Immature natural killer cell (primary cell): Measurements from ENCODE around the gene POLE. TPM values are rescaled to one million over a fixed set of nuclear protein-coding genes. Genes with fewer than 3 reads are reported as not detected.

Experiments
- DNase-seq, 3 donors: peaks; one replicate each; pipeline ENCODE4 v3.0.0; 2022; ENCODE audit warnings: mixed read lengths in 1 of 3
- H3K27ac Mint-ChIP-seq, 6 donors: one replicate each; pipeline ENCODE4 v1.8.0; 2020; ENCODE audit warnings: mixed read lengths in 6 of 6, mild to moderate bottlenecking in 5 of 6, inconsistent platforms in 4 of 6, moderate library complexity in 3 of 6
- H3K27me3 Mint-ChIP-seq, 3 donors: one replicate each; pipeline ENCODE4 v1.8.0; 2020 to 2021; ENCODE audit warnings: low read depth in 3 of 3, mild to moderate bottlenecking in 3 of 3, mixed read lengths in 3 of 3, moderate library complexity in 3 of 3, inconsistent platforms in 1 of 3
- H3K36me3 Mint-ChIP-seq, 3 donors: one replicate each; pipeline ENCODE4 v1.8.0; 2020; ENCODE audit warnings: mixed read lengths in 3 of 3, inconsistent platforms in 2 of 3, mild to moderate bottlenecking in 2 of 3
- H3K4me1 Mint-ChIP-seq, 2 donors: one replicate each; pipeline ENCODE4 v1.8.0; 2020; ENCODE audit warnings: inconsistent platforms in 2 of 2, mild to moderate bottlenecking in 2 of 2, mixed read lengths in 2 of 2, moderate library complexity in 1 of 2
- H3K4me3 Mint-ChIP-seq, 5 donors: one replicate each; pipeline ENCODE4 v1.8.0; 2020; ENCODE audit warnings: mild to moderate bottlenecking in 5 of 5, mixed read lengths in 5 of 5, inconsistent platforms in 3 of 5, moderate library complexity in 3 of 5
- H3K9me3 Mint-ChIP-seq, 6 donors: one replicate each; pipeline ENCODE4 v1.8.0; 2020; ENCODE audit warnings: mild to moderate bottlenecking in 6 of 6, mixed read lengths in 6 of 6, inconsistent platforms in 4 of 6, moderate library complexity in 3 of 6
- polyA plus RNA-seq, 3 donors: library from polyadenylated mRNA; unstranded; fragments of 300-500 nt; fragmentation: Illumina TruSeq; gene quantifications; one replicate each; pipeline ENCODE4 v1.2.3, GENCODE V29; 2021

The POLE gene
- polyA plus RNA-seq = 1 to 10 TPM; 2.2 to 8.8 (median 2.3) TPM

GRCh38 chr12:132687211-132688164 is at the start of gene POLE, which contains the start of gene PXMP2:
TSS of gene POLE (minus strand) at chr12:132687342. CDS start at chr12:132687315, 27 bp downstream.
TSS of gene PXMP2 (plus strand) at chr12:132687587. CDS start at chr12:132687671, 84 bp downstream.
- H3K27ac Mint-ChIP-seq = peak within 1 kb of the TSS in 3 of 6 donors; percentile 67 to 76 (median 69)
- no peaks in the 10 kb centered on the region for H3K36me3 Mint-ChIP-seq
- H3K27me3 Mint-ChIP-seq = peaks cover 0 to 2% (median 1%) of the 10 kb centered on the region in 3 donors
- no peaks in the 10 kb centered on the region for H3K9me3 Mint-ChIP-seq
- H3K4me1 Mint-ChIP-seq = peaks cover 14 to 25% of the 10 kb centered on the region in 2 donors
- peak within 1 kb of the TSS; percentile 73 to 85 (median 84) for H3K4me3 Mint-ChIP-seq
- peak; percentile 88 to 92 (median 90) for DNase-seq

GRCh38 chr12:132736913-132737312 is 49.8 kb upstream of the POLE start:
- no peak for DNase-seq
- peaks cover 0 to 3% (median 0%) of the 10 kb centered on the region in 3 donors for H3K27me3 Mint-ChIP-seq
- H3K27ac Mint-ChIP-seq = no peak overlapping the region
- no peaks in the 10 kb centered on the region for H3K9me3 Mint-ChIP-seq
- no peak overlapping the region for H3K4me3 Mint-ChIP-seq
- H3K4me1 Mint-ChIP-seq = peaks cover 0 to 1% of the 10 kb centered on the region in 2 donors
- H3K36me3 Mint-ChIP-seq = peaks cover 25 to 64% (median 29%) of the 10 kb centered on the region in 3 donors

GRCh38 chr12:132736378-132736777 is 49.2 kb upstream of the POLE start:
- Mint-ChIP-seq H3K27ac (no peak overlapping the region), H3K36me3 (peaks cover 26 to 64% (median 30%) of the 10 kb centered on the region in 3 donors), H3K27me3 (peaks cover 0 to 3% (median 0%) of the 10 kb centered on the region in 3 donors), H3K4me3 (no peak overlapping the region), H3K9me3 (no peaks in the 10 kb centered on the region), H3K4me1 (no peaks in the 10 kb centered on the region)
- no peak for DNase-seq

GRCh38 chr12:132735496-132735895 is 48.4 kb upstream of the POLE start:
- Mint-ChIP-seq H3K4me1 (no peaks in the 10 kb centered on the region), H3K36me3 (peaks cover 30 to 65% (median 34%) of the 10 kb centered on the region in 3 donors)

GRCh38 chr12:132734206-132734605 is 47.1 kb upstream of the POLE start:
- no peak for DNase-seq
- no peaks in the 10 kb centered on the region for H3K9me3 Mint-ChIP-seq
- no peak overlapping the region for H3K4me3 Mint-ChIP-seq
- no peaks in the 10 kb centered on the region for H3K4me1 Mint-ChIP-seq
- peaks cover 0 to 4% (median 3%) of the 10 kb centered on the region in 3 donors for H3K27me3 Mint-ChIP-seq
- H3K36me3 Mint-ChIP-seq = peaks cover 31 to 62% (median 41%) of the 10 kb centered on the region in 3 donors
- H3K27ac Mint-ChIP-seq = peak overlapping the region in 1 of 6 donors; percentile 34

More at GRCh38 chr12:132735496-132735895, 48.4 kb upstream of the POLE start:
- no peaks in the 10 kb centered on the region for H3K9me3 Mint-ChIP-seq
- no peak overlapping the region for H3K4me3 Mint-ChIP-seq
- no peak overlapping the region for H3K27ac Mint-ChIP-seq
- H3K27me3 Mint-ChIP-seq = peaks cover 0 to 3% (median 0%) of the 10 kb centered on the region in 3 donors
- DNase-seq = no peak

- no peaks in the 10 kb centered on the region for H3K9me3 Mint-ChIP-seq
- no peak for DNase-seq
- H3K27me3 Mint-ChIP-seq = peaks cover 0 to 4% (median 3%) of the 10 kb centered on the region in 3 donors
- no peak overlapping the region for H3K27ac Mint-ChIP-seq
- H3K4me3 Mint-ChIP-seq = no peak overlapping the region
- H3K4me1 Mint-ChIP-seq = peaks cover 0 to 3% of the 10 kb centered on the region in 2 donors
- H3K36me3 Mint-ChIP-seq = peaks cover 41 to 65% (median 44%) of the 10 kb centered on the region in 3 donors
These were observed 44.4 kb upstream of the POLE start for GRCh38 chr12:132731574-132731973.

GRCh38 chr12:132730353-132730752 is 43.2 kb upstream of the POLE start:
- Mint-ChIP-seq H3K27me3 (peaks cover 0 to 4% (median 3%) of the 10 kb centered on the region in 3 donors), H3K9me3 (no peaks in the 10 kb centered on the region), H3K27ac (no peak overlapping the region), H3K36me3 (peaks cover 52 to 66% (median 55%) of the 10 kb centered on the region in 3 donors), H3K4me3 (no peak overlapping the region), H3K4me1 (peaks cover 0 to 3% of the 10 kb centered on the region in 2 donors)
- DNase-seq = no peak

- H3K27ac Mint-ChIP-seq = peak overlapping the region in 2 of 6 donors; percentile 34 to 64
- peaks cover 53 to 65% (median 55%) of the 10 kb centered on the region in 3 donors for H3K36me3 Mint-ChIP-seq
- no peak overlapping the region for H3K4me3 Mint-ChIP-seq
These were observed 42.6 kb upstream of the POLE start for GRCh38 chr12:132729541-132730320.

GRCh38 chr12:132728502-132728901 is 41.4 kb upstream of the POLE start:
- Mint-ChIP-seq H3K4me3 (no peak overlapping the region), H3K9me3 (no peaks in the 10 kb centered on the region)

More at GRCh38 chr12:132729541-132730320, 42.6 kb upstream of the POLE start:
- DNase-seq = no peak
- H3K27me3 Mint-ChIP-seq = peaks cover 0 to 4% (median 3%) of the 10 kb centered on the region in 3 donors
- no peaks in the 10 kb centered on the region for H3K9me3 Mint-ChIP-seq
- peaks cover 0 to 3% of the 10 kb centered on the region in 2 donors for H3K4me1 Mint-ChIP-seq

GRCh38 chr12:132727091-132727794 is 40.1 kb upstream of the POLE start:
- Mint-ChIP-seq H3K4me1 (peaks cover 0 to 3% of the 10 kb centered on the region in 2 donors), H3K27me3 (peaks cover 0 to 4% (median 0%) of the 10 kb centered on the region in 3 donors), H3K9me3 (no peaks in the 10 kb centered on the region), H3K27ac (no peak overlapping the region), H3K36me3 (peaks cover 32 to 47% (median 40%) of the 10 kb centered on the region in 3 donors), H3K4me3 (no peak overlapping the region)
- no peak for DNase-seq

More at GRCh38 chr12:132728502-132728901, 41.4 kb upstream of the POLE start:
- H3K36me3 Mint-ChIP-seq = peaks cover 45 to 60% (median 51%) of the 10 kb centered on the region in 3 donors
- H3K27ac Mint-ChIP-seq = peak overlapping the region in 5 of 6 donors; percentile 19 to 80 (median 53)
- peaks cover 0 to 3% of the 10 kb centered on the region in 2 donors for H3K4me1 Mint-ChIP-seq
- DNase-seq = no peak
- peaks cover 0 to 4% (median 3%) of the 10 kb centered on the region in 3 donors for H3K27me3 Mint-ChIP-seq

- Mint-ChIP-seq H3K27ac (no peak overlapping the region), H3K27me3 (peaks cover 0 to 4% (median 0%) of the 10 kb centered on the region in 3 donors), H3K36me3 (peaks cover 26 to 40% (median 35%) of the 10 kb centered on the region in 3 donors), H3K4me1 (peaks cover 0 to 3% of the 10 kb centered on the region in 2 donors), H3K4me3 (no peak overlapping the region), H3K9me3 (no peaks in the 10 kb centered on the region)
- DNase-seq = no peak
These were observed 39.2 kb upstream of the POLE start for GRCh38 chr12:132726386-132726785.

- H3K27ac Mint-ChIP-seq = no peak overlapping the region
- peaks cover 0 to 3% (median 2%) of the 10 kb centered on the region in 3 donors for H3K27me3 Mint-ChIP-seq
- H3K4me3 Mint-ChIP-seq = no peak overlapping the region
- H3K4me1 Mint-ChIP-seq = peaks cover 0 to 3% of the 10 kb centered on the region in 2 donors
- H3K36me3 Mint-ChIP-seq = peaks cover 17 to 32% (median 26%) of the 10 kb centered on the region in 3 donors
- no peaks in the 10 kb centered on the region for H3K9me3 Mint-ChIP-seq
- DNase-seq = no peak
These were observed 37.5 kb upstream of the POLE start for GRCh38 chr12:132724506-132725241.
